WTC11 (cell line): Measurements from ENCODE around the gene VAV2. TPM values are rescaled to one million over a fixed set of nuclear protein-coding genes. Genes with fewer than 3 reads are reported as not detected.
"Not testable (repeated sequence)": the region's sequence is repeated elsewhere in the genome, so short reads cannot be mapped to it uniquely, and the experiment has no call there.

Experiments
- ATAC-seq: fragments of 200-7000 bp; cut with Tn5 transposase; 2 replicates; pipeline ENCODE4 v1.10.0; 2021; ENCODE audit warnings: mild to moderate bottlenecking, moderate library complexity
- CTCF ChIA-PET: fragments of 300-600 bp; sonication (Branson Sonifier 250); formaldehyde crosslinking; loops from one replicate; lab custom pipeline; 2021; ENCODE audit warnings: antibody characterized with exemption; lab: Charles Lee
- POLR2A ChIA-PET: fragments of 350-600 bp; sonication (Branson Sonifier 250); formaldehyde crosslinking; loops from one replicate; lab custom pipeline; 2021; ENCODE audit warnings: antibody characterized with exemption; lab: Charles Lee
- DNase-seq: peaks from one replicate; pipeline ENCODE4 v3.0.0; 2021; ENCODE audit warnings: low spot score
- H3K27ac Mint-ChIP-seq: 2 replicates; pipeline ENCODE4 v1.8.0; 2021; ENCODE audit warnings: mixed read lengths
- H3K27me3 Mint-ChIP-seq: 2 replicates; pipeline ENCODE4 v1.8.0; 2021; ENCODE audit warnings: low read depth, mild to moderate bottlenecking, moderate library complexity, mixed read lengths
- H3K36me3 Mint-ChIP-seq: 2 replicates; pipeline ENCODE4 v1.8.0; 2021; ENCODE audit warnings: mixed read lengths
- H3K4me1 Mint-ChIP-seq: 2 replicates; pipeline ENCODE4 v1.8.0; 2022; ENCODE audit warnings: mixed read lengths
- H3K4me3 Mint-ChIP-seq: 2 replicates; pipeline ENCODE4 v1.8.0; 2021; ENCODE audit warnings: mild to moderate bottlenecking, moderate library complexity, mixed read lengths
- H3K9me3 Mint-ChIP-seq: 2 replicates; pipeline ENCODE4 v1.8.0; 2021; ENCODE audit warnings: mixed read lengths
- CBFB ChIP-seq: sonication (generic); formaldehyde crosslinking; IDR thresholded peaks from 2 replicates; pipeline ENCODE4 v1.8.1; 2022; ENCODE audit warnings: mild to moderate bottlenecking, low read depth, missing genetic modification reagents
- CREM ChIP-seq: sonication (generic); formaldehyde crosslinking; IDR thresholded peaks from 2 replicates; pipeline ENCODE4 v1.8.1; 2022; ENCODE audit warnings: mild to moderate bottlenecking, missing genetic modification reagents, moderate library complexity
- ELF4 ChIP-seq: sonication (generic); formaldehyde crosslinking; IDR thresholded peaks from 2 replicates; pipeline ENCODE4 v1.8.1; 2022; ENCODE audit warnings: low read depth, mild to moderate bottlenecking, moderate library complexity, missing genetic modification reagents
- ETV6 ChIP-seq: sonication (generic); formaldehyde crosslinking; IDR thresholded peaks from 2 replicates; pipeline ENCODE4 v1.8.1; 2022; ENCODE audit warnings: mild to moderate bottlenecking, missing genetic modification reagents
- FOXJ3 ChIP-seq: sonication (generic); formaldehyde crosslinking; IDR thresholded peaks from 2 replicates; pipeline ENCODE4 v1.9.0; 2021; ENCODE audit warnings: missing genetic modification reagents, mild to moderate bottlenecking, borderline replicate concordance
- FOXK1 ChIP-seq: sonication (generic); formaldehyde crosslinking; IDR thresholded peaks from 2 replicates; pipeline ENCODE4 v1.8.0; 2022; ENCODE audit warnings: mild to moderate bottlenecking, moderate library complexity, missing genetic modification reagents
- GRHL2 ChIP-seq: fragments of 250-450 bp; sonication (Bioruptor Pico); IDR thresholded peaks from 2 replicates; pipeline ENCODE4 v1.8.0; 2022; ENCODE audit warnings: mild to moderate bottlenecking, moderate library complexity; ENCODE audit not compliant: insufficient replicate concordance, severe bottlenecking
- IRF2 ChIP-seq: sonication (generic); formaldehyde crosslinking; IDR thresholded peaks from 2 replicates; pipeline ENCODE4 v1.8.0; 2022; ENCODE audit warnings: low read depth, missing genetic modification reagents, borderline replicate concordance
- JAZF1 ChIP-seq: fragments of 250-450 bp; sonication (Bioruptor Pico); IDR thresholded peaks from 2 replicates; pipeline ENCODE4 v1.9.0; 2021; ENCODE audit warnings: moderate library complexity, mild to moderate bottlenecking, inconsistent platforms
- MAX ChIP-seq: sonication (generic); formaldehyde crosslinking; IDR thresholded peaks from 2 replicates; pipeline ENCODE4 v1.8.0; 2022; ENCODE audit warnings: mild to moderate bottlenecking, missing genetic modification reagents
- PRDM15 ChIP-seq: sonication (generic); formaldehyde crosslinking; IDR thresholded peaks from 2 replicates; pipeline ENCODE4 v1.8.0; 2022; ENCODE audit warnings: missing genetic modification reagents
- ZNF232 ChIP-seq: sonication (generic); formaldehyde crosslinking; IDR thresholded peaks from 2 replicates; pipeline ENCODE4 v1.8.0; 2022; ENCODE audit warnings: mild to moderate bottlenecking, missing genetic modification reagents
- ZNF263 ChIP-seq: sonication (generic); formaldehyde crosslinking; IDR thresholded peaks from 2 replicates; pipeline ENCODE4 v1.8.1; 2022; ENCODE audit warnings: low read depth, mild to moderate bottlenecking, moderate library complexity, missing genetic modification reagents
- total RNA-seq: library from RNA; stranded (reverse); gene quantifications from 3 replicates; pipeline ENCODE4 v1.2.3, GENCODE V29; 2021
- TF ChIP-seq, protein P1 (sequence below): sonication (generic); formaldehyde crosslinking; IDR thresholded peaks from 2 replicates; pipeline ENCODE4 v1.8.0; 2022; ENCODE audit warnings: mild to moderate bottlenecking, missing genetic modification reagents
- TF ChIP-seq, protein P2 (sequence below): sonication (generic); formaldehyde crosslinking; IDR thresholded peaks from 2 replicates; pipeline ENCODE4 v1.8.1; 2023; ENCODE audit warnings: mild to moderate bottlenecking, missing genetic modification reagents, borderline replicate concordance

VAV2 gene
- total RNA-seq, 1 experiment from 2014 or later = 39.7 TPM

GRCh38 chr9:133989625-133990365, 2.3 kb downstream of the VAV2 start:
- Mint-ChIP-seq H3K36me3 (no peaks in the 10 kb centered on the region), H3K27me3 (no peaks in the 10 kb centered on the region), H3K4me3 (peak overlapping the region; percentile 74; the same call in 1 of the 2 replicates), H3K4me1 (peaks cover 38% of the 10 kb centered on the region), H3K27ac (no peak overlapping the region), H3K9me3 (no peaks in the 10 kb centered on the region)
- ChIA-PET CTCF (interaction anchor here (0.5 to 2.0 kb wide), 2 partner anchors 206 to 208 kb away, joined by 7 to 17 read pairs; no protein-coding TSS in a partner anchor), POLR2A (interaction anchor here (0.6 kb wide), 1 partner anchor 1156 kb away, joined by 3 read pairs; no protein-coding TSS in a partner anchor)
- TF ChIP-seq FOXK1 (CRISPR knock-in tag) (no peak), ZNF263 (no peak), ETV6 (CRISPR knock-in tag) (no peak), ZNF232 (CRISPR knock-in tag) (no peak), PRDM15 (CRISPR knock-in tag) (no peak), JAZF1 (CRISPR knock-in tag) (no peak), FOXJ3 (CRISPR knock-in tag) (no peak), CBFB (CRISPR knock-in tag) (no peak), CREM (CRISPR knock-in tag) (no peak), GRHL2 (CRISPR knock-in tag) (no peak), ELF4 (CRISPR knock-in tag) (no peak), MAX (CRISPR knock-in tag) (no peak), IRF2 (CRISPR knock-in tag) (no peak)
- TF ChIP-seq, protein P1, sequence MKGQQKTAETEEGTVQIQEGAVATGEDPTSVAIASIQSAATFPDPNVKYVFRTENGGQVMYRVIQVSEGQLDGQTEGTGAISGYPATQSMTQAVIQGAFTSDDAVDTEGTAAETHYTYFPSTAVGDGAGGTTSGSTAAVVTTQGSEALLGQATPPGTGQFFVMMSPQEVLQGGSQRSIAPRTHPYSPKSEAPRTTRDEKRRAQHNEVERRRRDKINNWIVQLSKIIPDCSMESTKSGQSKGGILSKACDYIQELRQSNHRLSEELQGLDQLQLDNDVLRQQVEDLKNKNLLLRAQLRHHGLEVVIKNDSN (CRISPR knock-in tag) = no peak
- TF ChIP-seq, protein P2, sequence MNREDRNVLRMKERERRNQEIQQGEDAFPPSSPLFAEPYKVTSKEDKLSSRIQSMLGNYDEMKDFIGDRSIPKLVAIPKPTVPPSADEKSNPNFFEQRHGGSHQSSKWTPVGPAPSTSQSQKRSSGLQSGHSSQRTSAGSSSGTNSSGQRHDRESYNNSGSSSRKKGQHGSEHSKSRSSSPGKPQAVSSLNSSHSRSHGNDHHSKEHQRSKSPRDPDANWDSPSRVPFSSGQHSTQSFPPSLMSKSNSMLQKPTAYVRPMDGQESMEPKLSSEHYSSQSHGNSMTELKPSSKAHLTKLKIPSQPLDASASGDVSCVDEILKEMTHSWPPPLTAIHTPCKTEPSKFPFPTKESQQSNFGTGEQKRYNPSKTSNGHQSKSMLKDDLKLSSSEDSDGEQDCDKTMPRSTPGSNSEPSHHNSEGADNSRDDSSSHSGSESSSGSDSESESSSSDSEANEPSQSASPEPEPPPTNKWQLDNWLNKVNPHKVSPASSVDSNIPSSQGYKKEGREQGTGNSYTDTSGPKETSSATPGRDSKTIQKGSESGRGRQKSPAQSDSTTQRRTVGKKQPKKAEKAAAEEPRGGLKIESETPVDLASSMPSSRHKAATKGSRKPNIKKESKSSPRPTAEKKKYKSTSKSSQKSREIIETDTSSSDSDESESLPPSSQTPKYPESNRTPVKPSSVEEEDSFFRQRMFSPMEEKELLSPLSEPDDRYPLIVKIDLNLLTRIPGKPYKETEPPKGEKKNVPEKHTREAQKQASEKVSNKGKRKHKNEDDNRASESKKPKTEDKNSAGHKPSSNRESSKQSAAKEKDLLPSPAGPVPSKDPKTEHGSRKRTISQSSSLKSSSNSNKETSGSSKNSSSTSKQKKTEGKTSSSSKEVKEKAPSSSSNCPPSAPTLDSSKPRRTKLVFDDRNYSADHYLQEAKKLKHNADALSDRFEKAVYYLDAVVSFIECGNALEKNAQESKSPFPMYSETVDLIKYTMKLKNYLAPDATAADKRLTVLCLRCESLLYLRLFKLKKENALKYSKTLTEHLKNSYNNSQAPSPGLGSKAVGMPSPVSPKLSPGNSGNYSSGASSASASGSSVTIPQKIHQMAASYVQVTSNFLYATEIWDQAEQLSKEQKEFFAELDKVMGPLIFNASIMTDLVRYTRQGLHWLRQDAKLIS = no peak
- DNase-seq (no peak), ATAC-seq (no peak)

DNA sequence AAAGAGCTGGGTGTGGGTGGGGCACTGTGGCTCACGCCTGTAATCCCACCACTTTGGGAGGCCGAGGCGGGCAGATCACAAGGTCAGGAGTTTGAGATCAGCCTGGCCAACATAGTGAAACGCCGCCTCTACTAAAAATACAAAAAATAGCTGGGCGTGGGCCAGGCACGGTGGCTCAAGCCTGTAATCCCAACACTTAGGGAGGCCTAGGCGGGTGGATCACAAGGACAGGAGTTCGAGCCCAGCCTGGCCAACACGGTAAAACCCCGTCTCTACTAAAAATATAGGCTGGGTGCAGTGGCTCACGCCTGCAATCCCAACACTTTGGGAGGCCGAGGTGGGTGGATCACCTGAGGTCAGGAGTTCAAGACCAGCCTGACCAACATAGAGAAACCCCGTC, 3.4 kb downstream of the VAV2 start:
- H3K36me3 Mint-ChIP-seq, ATAC-seq, H3K9me3 Mint-ChIP-seq, H3K27ac Mint-ChIP-seq, H3K4me3 Mint-ChIP-seq, DNase-seq, H3K27me3 Mint-ChIP-seq, POLR2A ChIA-PET: not testable (repeated sequence)
- CTCF ChIA-PET = interaction anchor here (0.7 kb wide), 1 partner anchor 63 kb away, joined by 3 read pairs; no protein-coding TSS in a partner anchor
- peaks cover 27% of the 10 kb centered on the region for H3K4me1 Mint-ChIP-seq
